ENCODE measurements around the gene NR1D1. TPM values are rescaled to one million over a fixed set of nuclear protein-coding genes. Genes with fewer than 3 reads are reported as not detected.

The NR1D1 gene
- total RNA-seq, 2 donors from 2014 or later = 12.2 to 21.8 TPM

GRCh38 chr17:40086150-40087044 is 14.0 kb downstream of the NR1D1 start:
- no peaks in the 10 kb centered on the region for H3K9me3 Mint-ChIP-seq
- H3K4me3 Mint-ChIP-seq = no peak overlapping the region
- H3K36me3 Mint-ChIP-seq (ENCODE audit: low read depth) = peaks cover 24% of the 10 kb centered on the region
- ATAC-seq (replicated peaks) = peak; percentile 60
- no peaks in the 10 kb centered on the region for H3K27me3 Mint-ChIP-seq
- peaks cover 3% of the 10 kb centered on the region for H3K4me1 Mint-ChIP-seq
- H3K27ac Mint-ChIP-seq = peak overlapping the region; percentile 3

GRCh38 chr17:40084477-40084876 is 15.9 kb downstream of the NR1D1 start:
- no peak for ATAC-seq (replicated peaks)
- no peaks in the 10 kb centered on the region for H3K27me3 Mint-ChIP-seq
- no peak overlapping the region for H3K4me3 Mint-ChIP-seq
- H3K36me3 Mint-ChIP-seq (ENCODE audit: low read depth) = peaks cover 13% of the 10 kb centered on the region
- no peaks in the 10 kb centered on the region for H3K4me1 Mint-ChIP-seq
- H3K9me3 Mint-ChIP-seq = no peaks in the 10 kb centered on the region
- no peak overlapping the region for H3K27ac Mint-ChIP-seq

GRCh38 chr17:40079545-40079944 is 20.8 kb downstream of the NR1D1 start:
- Mint-ChIP-seq H3K27me3 (no peaks in the 10 kb centered on the region), H3K9me3 (no peaks in the 10 kb centered on the region), H3K4me3 (no peak overlapping the region), H3K36me3 (ENCODE audit: low read depth) (peaks cover 7% of the 10 kb centered on the region), H3K4me1 (peaks cover 10% of the 10 kb centered on the region), H3K27ac (no peak overlapping the region)
- ATAC-seq (replicated peaks) = no peak

- Mint-ChIP-seq H3K4me3 (no peak overlapping the region), H3K27ac (peak overlapping the region; percentile 36), H3K4me1 (peaks cover 10% of the 10 kb centered on the region), H3K9me3 (no peaks in the 10 kb centered on the region), H3K27me3 (no peaks in the 10 kb centered on the region), H3K36me3 (ENCODE audit: low read depth) (peaks cover 4% of the 10 kb centered on the region)
- no peak for ATAC-seq (replicated peaks)
These were observed 23.8 kb downstream of the NR1D1 start for GRCh38 chr17:40076591-40076990.

GRCh38 chr17:40075942-40076498 is 24.4 kb downstream of the NR1D1 start:
- Mint-ChIP-seq H3K4me1 (peaks cover 10% of the 10 kb centered on the region), H3K36me3 (ENCODE audit: low read depth) (peaks cover 4% of the 10 kb centered on the region), H3K4me3 (peak overlapping the region; percentile 26), H3K27ac (peak overlapping the region; percentile 65), H3K9me3 (no peaks in the 10 kb centered on the region), H3K27me3 (no peaks in the 10 kb centered on the region)
- ATAC-seq (replicated peaks) = no peak

GRCh38 chr17:40075201-40075941 is 25.0 kb downstream of the NR1D1 start:
- H3K36me3 Mint-ChIP-seq (ENCODE audit: low read depth) = peaks cover 4% of the 10 kb centered on the region
- H3K4me1 Mint-ChIP-seq = peaks cover 10% of the 10 kb centered on the region
- no peaks in the 10 kb centered on the region for H3K9me3 Mint-ChIP-seq
- peak overlapping the region; percentile 26 for H3K4me3 Mint-ChIP-seq
- no peaks in the 10 kb centered on the region for H3K27me3 Mint-ChIP-seq
- peak overlapping the region; percentile 65 for H3K27ac Mint-ChIP-seq
- peak; percentile 85 for ATAC-seq (replicated peaks)

- peaks cover 15% of the 10 kb centered on the region for H3K4me1 Mint-ChIP-seq
- peak; percentile 23 for ATAC-seq (replicated peaks)
These were observed 25.6 kb downstream of the NR1D1 start for GRCh38 chr17:40074871-40075200.

GRCh38 chr17:40074175-40074512 is 26.2 kb downstream of the NR1D1 start:
- ATAC-seq (replicated peaks) = no peak
- Mint-ChIP-seq H3K4me1 (peaks cover 21% of the 10 kb centered on the region), H3K27ac (peak overlapping the region; percentile 70), H3K9me3 (no peaks in the 10 kb centered on the region), H3K27me3 (no peaks in the 10 kb centered on the region), H3K36me3 (ENCODE audit: low read depth) (peaks cover 4% of the 10 kb centered on the region), H3K4me3 (no peak overlapping the region)

More at GRCh38 chr17:40074871-40075200, 25.6 kb downstream of the NR1D1 start:
- no peaks in the 10 kb centered on the region for H3K9me3 Mint-ChIP-seq
- H3K36me3 Mint-ChIP-seq (ENCODE audit: low read depth) = peaks cover 4% of the 10 kb centered on the region
- no peak overlapping the region for H3K27ac Mint-ChIP-seq
- no peak overlapping the region for H3K4me3 Mint-ChIP-seq
- no peaks in the 10 kb centered on the region for H3K27me3 Mint-ChIP-seq

GRCh38 chr17:40073454-40074174 is 26.8 kb downstream of the NR1D1 start:
- Mint-ChIP-seq H3K4me3 (no peak overlapping the region), H3K36me3 (ENCODE audit: low read depth) (peaks cover 4% of the 10 kb centered on the region), H3K9me3 (no peaks in the 10 kb centered on the region), H3K27me3 (no peaks in the 10 kb centered on the region), H3K4me1 (peaks cover 21% of the 10 kb centered on the region), H3K27ac (peak overlapping the region; percentile 70)
- ATAC-seq (replicated peaks) = no peak

- Mint-ChIP-seq H3K27ac (no peak overlapping the region), H3K4me1 (peaks cover 19% of the 10 kb centered on the region), H3K36me3 (ENCODE audit: low read depth) (peaks cover 1% of the 10 kb centered on the region), H3K4me3 (no peak overlapping the region), H3K27me3 (no peaks in the 10 kb centered on the region), H3K9me3 (no peaks in the 10 kb centered on the region)
- ATAC-seq (replicated peaks) = no peak
These were observed 27.5 kb downstream of the NR1D1 start for GRCh38 chr17:40072735-40073346.

GRCh38 chr17:40072040-40072734 is 28.2 kb downstream of the NR1D1 start:
- Mint-ChIP-seq H3K4me3 (no peak overlapping the region), H3K9me3 (no peaks in the 10 kb centered on the region), H3K27ac (no peak overlapping the region), H3K27me3 (no peaks in the 10 kb centered on the region), H3K36me3 (ENCODE audit: low read depth) (no peaks in the 10 kb centered on the region), H3K4me1 (peaks cover 20% of the 10 kb centered on the region)
- no peak for ATAC-seq (replicated peaks)

- Mint-ChIP-seq H3K9me3 (no peaks in the 10 kb centered on the region), H3K27ac (peak overlapping the region; percentile 89), H3K27me3 (no peaks in the 10 kb centered on the region), H3K4me1 (peaks cover 22% of the 10 kb centered on the region), H3K36me3 (ENCODE audit: low read depth) (no peaks in the 10 kb centered on the region), H3K4me3 (peak overlapping the region; percentile 94)
- no peak for ATAC-seq (replicated peaks)
These were observed 28.9 kb downstream of the NR1D1 start for GRCh38 chr17:40071313-40072039.

GRCh38 chr17:40070709-40071312 is 29.6 kb downstream of the NR1D1 start:
- H3K36me3 Mint-ChIP-seq (ENCODE audit: low read depth) = no peaks in the 10 kb centered on the region
- no peak for ATAC-seq (replicated peaks)
- no peaks in the 10 kb centered on the region for H3K9me3 Mint-ChIP-seq
- peak overlapping the region; percentile 94 for H3K4me3 Mint-ChIP-seq
- H3K27me3 Mint-ChIP-seq = no peaks in the 10 kb centered on the region
- H3K27ac Mint-ChIP-seq = peak overlapping the region; percentile 89
- H3K4me1 Mint-ChIP-seq = peaks cover 22% of the 10 kb centered on the region
